ENCODE data around the gene MPC1L. TPM values are rescaled to one million over a fixed set of nuclear protein-coding genes. Genes with fewer than 3 reads are reported as not detected.

The MPC1L gene
- total and polyA plus RNA-seq, 9 of the 15 experiments (the other 6 are each of a cell fraction or from before 2014, with no cell fraction given), result not detected

DNA sequence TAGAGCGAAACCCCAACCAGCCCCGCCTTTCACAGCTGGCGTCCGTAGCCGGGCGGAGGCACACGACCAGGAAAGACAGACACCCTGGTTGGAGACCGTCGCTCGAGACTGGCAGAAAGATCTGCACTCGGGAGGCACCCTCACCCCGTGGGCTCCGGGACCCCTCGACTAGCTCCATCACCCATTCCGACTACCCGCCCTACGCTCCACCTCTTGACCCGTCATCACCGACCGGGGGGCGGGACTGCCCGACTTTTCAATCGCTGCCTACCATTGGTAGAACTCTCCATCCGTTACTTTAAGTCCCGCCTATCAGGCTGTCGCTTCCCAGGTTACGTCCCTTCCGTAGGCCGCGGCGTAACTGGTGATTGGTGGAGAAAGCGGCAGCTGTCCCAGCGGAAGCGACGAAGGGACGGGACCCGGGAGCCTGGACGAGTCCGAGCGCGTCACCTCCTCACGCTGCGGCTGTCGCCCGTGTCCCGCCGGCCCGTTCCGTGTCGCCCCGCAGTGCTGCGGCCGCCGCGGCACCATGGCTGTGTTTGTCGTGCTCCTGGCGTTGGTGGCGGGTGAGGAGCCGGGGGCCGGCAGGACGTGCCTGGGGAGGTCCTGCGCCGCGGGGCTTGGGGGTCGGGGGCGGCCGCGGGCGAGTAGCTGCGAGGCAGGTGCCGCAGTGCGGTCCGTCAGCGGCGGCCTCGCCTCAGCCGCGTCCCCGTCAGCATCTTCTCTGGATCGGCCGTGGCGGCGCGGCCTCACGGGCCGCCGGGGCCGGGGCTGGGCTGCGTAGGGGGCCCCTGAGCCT is 42.5 kb upstream of the MPC1L start, which contains the start of gene ATP6AP2 (continued):
- TF ChIP-seq ZNF282 (CRISPR knock-in tag; IDR thresholded peaks at IDR 0.05), result no peak
- TF ChIP-seq NR2C1 (IDR thresholded peaks at IDR 0.05), result no peak
- TF ChIP-seq NR2C1 (tag; IDR thresholded peaks at IDR 0.05), result peak; percentile 53; the same call in 1 of the 2 replicates
- TF ChIP-seq, protein P1, sequence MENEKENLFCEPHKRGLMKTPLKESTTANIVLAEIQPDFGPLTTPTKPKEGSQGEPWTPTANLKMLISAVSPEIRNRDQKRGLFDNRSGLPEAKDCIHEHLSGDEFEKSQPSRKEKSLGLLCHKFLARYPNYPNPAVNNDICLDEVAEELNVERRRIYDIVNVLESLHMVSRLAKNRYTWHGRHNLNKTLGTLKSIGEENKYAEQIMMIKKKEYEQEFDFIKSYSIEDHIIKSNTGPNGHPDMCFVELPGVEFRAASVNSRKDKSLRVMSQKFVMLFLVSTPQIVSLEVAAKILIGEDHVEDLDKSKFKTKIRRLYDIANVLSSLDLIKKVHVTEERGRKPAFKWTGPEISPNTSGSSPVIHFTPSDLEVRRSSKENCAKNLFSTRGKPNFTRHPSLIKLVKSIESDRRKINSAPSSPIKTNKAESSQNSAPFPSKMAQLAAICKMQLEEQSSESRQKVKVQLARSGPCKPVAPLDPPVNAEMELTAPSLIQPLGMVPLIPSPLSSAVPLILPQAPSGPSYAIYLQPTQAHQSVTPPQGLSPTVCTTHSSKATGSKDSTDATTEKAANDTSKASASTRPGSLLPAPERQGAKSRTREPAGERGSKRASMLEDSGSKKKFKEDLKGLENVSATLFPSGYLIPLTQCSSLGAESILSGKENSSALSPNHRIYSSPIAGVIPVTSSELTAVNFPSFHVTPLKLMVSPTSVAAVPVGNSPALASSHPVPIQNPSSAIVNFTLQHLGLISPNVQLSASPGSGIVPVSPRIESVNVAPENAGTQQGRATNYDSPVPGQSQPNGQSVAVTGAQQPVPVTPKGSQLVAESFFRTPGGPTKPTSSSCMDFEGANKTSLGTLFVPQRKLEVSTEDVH (IDR thresholded peaks at IDR 0.05; ENCODE audit: low read depth, partially characterized antibody), result peak; percentile 24
- peak; percentile 27 for TF ChIP-seq POLR2B (IDR thresholded peaks at IDR 0.05; ENCODE audit: low read depth, partially characterized antibody)
- peak; percentile 74; the same call in 1 of the 2 replicates for TF ChIP-seq PHF8 (IDR thresholded peaks at IDR 0.05; ENCODE audit: borderline replicate concordance, low read length)
- TF ChIP-seq, protein P2, sequence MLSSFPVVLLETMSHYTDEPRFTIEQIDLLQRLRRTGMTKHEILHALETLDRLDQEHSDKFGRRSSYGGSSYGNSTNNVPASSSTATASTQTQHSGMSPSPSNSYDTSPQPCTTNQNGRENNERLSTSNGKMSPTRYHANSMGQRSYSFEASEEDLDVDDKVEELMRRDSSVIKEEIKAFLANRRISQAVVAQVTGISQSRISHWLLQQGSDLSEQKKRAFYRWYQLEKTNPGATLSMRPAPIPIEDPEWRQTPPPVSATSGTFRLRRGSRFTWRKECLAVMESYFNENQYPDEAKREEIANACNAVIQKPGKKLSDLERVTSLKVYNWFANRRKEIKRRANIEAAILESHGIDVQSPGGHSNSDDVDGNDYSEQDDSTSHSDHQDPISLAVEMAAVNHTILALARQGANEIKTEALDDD (IDR thresholded peaks at IDR 0.05), result 0 out of 2 replicates have a peak, but pooled peaks have one; percentile 18
- TF ChIP-seq EP400 (IDR thresholded peaks at IDR 0.05), result peak; percentile 9; the same call in 1 of the 2 replicates
- TF ChIP-seq NFYB (IDR thresholded peaks at IDR 0.05; ENCODE audit: extremely low read depth, insufficient read length), result peak; percentile 73
- TF ChIP-seq ATF1 (CRISPR knock-in tag; IDR thresholded peaks at IDR 0.05), result peak; percentile 55; the same call in 1 of the 2 replicates
- peak; percentile 96 for TF ChIP-seq ATF1 (tag; IDR thresholded peaks at IDR 0.05)
